Tibial nerve (tissue), 4 donors: ENCODE measurements around the gene MBNL2. TPM values are rescaled to one million over a fixed set of nuclear protein-coding genes. Genes with fewer than 3 reads are reported as not detected.

ENCODE experiments used
- DNase-seq, 2 donors: peaks; one replicate each; pipeline ENCODE4 v3.0.0-alpha.2; 2019; ENCODE audit warnings: low spot score in 2 of 2
- H3K27ac ChIP-seq, 4 donors: fragments of 200-600 bp; sonication (generic) in 3 of 4; one replicate each; pipeline ENCODE4 v1.5.1; 2017 to 2019; ENCODE audit warnings: mild to moderate bottlenecking in 1 of 4
- H3K27me3 ChIP-seq, 2 donors: fragments of 200-600 bp; sonication (generic) in 1 of 2; one replicate each; pipeline versions ENCODE4 v1.5.1 to v1.6.0; 2017 to 2019
- H3K36me3 ChIP-seq, 3 donors: fragments of 200-600 bp; sonication (generic); one replicate each; pipeline ENCODE4 v1.5.1; 2018 to 2019
- H3K4me1 ChIP-seq, 4 donors: fragments of 200-600 bp; sonication (generic) in 3 of 4; one replicate each; pipeline ENCODE4 v1.5.1; 2017 to 2019
- H3K4me3 ChIP-seq, 4 donors: fragments of 200-600 bp; sonication (generic) in 3 of 4; one replicate each; pipeline ENCODE4 v1.5.1; 2017 to 2019; ENCODE audit warnings: mild to moderate bottlenecking in 1 of 4, moderate library complexity in 1 of 4
- H3K9me3 ChIP-seq, 4 donors: fragments of 200-600 bp; sonication (generic) in 3 of 4; one replicate each; pipeline ENCODE4 v1.5.1; 2017 to 2019
- CTCF ChIP-seq, 5 experiments: fragments of 200-600 bp in 3 of 5; fragments of 450-650 bp in 2 of 5; sonication (generic) in 3 of 5; IDR thresholded peaks; one replicate each; pipeline ENCODE4 v1.5.1; 2016 to 2019; ENCODE audit warnings: antibody characterized with exemption in 5 of 5, mild to moderate bottlenecking in 3 of 5, moderate library complexity in 2 of 5
- EP300 ChIP-seq, 2 donors: sonication (generic); formaldehyde crosslinking; IDR thresholded peaks; one replicate each; pipeline ENCODE4 v1.6.1; 2017; ENCODE audit warnings: antibody characterized with exemption in 2 of 2, mild to moderate bottlenecking in 1 of 2
- POLR2A ChIP-seq, 2 donors: fragments of 450-650 bp; IDR thresholded peaks; one replicate each; pipeline ENCODE4 v1.6.1; 2017; ENCODE audit warnings: antibody characterized with exemption in 2 of 2, mild to moderate bottlenecking in 2 of 2, moderate library complexity in 2 of 2
- WGBS, 2 donors: methylation state at CpG; one replicate each; pipeline ENCODE4 v1.1.5; 2018; 5-methylcytosine and 5-hydroxymethylcytosine counted together
- total RNA-seq, 4 donors: library from RNA; depleted of rRNA; stranded (reverse); fragments of >200 nt; gene quantifications; one replicate each; pipeline ENCODE4 v1.1.0, GENCODE V29; 2016

The MBNL2 gene
- total RNA-seq, 4 donors from 2014 or later, result 87.9 to 126 (median 95.5) TPM

DNA sequence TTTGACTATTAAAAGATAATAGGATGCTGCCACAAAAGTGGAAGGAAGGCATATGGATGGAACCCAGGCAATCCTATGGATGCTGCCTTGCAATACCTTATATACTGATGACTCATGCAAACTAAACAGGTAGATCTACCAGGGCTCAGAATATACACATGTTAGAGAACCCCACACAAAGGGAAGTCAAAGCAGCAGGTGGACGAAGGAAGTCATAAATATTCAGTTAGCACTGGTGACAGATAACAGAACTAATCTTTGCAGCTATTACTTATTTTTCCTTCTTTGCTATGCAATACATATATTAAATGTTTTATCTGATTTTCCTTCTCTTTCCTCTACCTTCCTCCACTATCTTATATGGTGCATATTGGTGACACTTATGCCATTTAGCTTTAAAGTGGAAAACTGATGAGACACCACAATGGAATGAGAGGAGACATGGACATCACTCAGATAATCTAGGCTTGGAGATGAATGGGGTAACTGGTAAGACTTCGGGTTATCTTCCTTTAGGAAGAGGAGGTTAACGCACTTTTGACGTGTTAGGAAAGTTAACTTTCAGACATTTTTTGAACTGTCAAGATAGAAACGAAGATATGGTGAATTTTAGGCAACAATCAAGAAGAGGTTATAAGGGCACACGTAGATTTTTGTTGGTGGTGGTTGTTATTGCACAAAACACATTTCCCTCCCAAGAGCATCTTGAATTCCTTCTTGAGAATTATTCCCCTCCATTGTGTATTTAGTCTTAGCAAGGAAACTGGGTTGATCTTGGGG lies 39.8 kb upstream of the MBNL2 start:
- no peak for DNase-seq

DNA sequence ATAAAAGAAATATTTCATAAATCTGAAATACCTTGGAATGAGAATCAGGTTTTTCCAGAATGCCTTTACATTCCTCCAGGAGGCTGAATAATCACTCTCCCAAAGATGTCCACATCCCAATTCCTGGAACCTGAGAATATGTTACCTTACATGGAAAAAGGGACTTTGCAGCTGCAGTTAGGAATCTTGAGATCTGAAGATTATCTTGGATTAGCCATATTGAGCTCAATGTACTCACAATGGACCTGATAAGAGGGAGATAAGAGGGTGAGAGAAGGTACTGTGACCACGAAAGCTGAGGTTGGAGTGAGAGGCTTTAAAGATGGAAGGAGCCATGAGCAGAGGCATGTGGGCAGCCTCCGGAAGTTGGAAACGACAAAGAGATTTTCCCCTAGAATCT lies 36.8 kb upstream of the MBNL2 start:
- H3K27ac ChIP-seq, result no peak overlapping the region
- H3K36me3 ChIP-seq, result no peaks in the 10 kb centered on the region
- TF ChIP-seq EP300 (IDR thresholded peaks at IDR 0.05), result no peak
- TF ChIP-seq CTCF (IDR thresholded peaks at IDR 0.05), result no peak
- TF ChIP-seq POLR2A (IDR thresholded peaks at IDR 0.05), result no peak
- H3K27me3 ChIP-seq, result no peaks in the 10 kb centered on the region
- no peaks in the 10 kb centered on the region for H3K4me1 ChIP-seq
- DNase-seq, result no peak
- no peak overlapping the region for H3K4me3 ChIP-seq
- 92 to 93% methylated on average over 3 of the region's 3 CpGs for WGBS, 2 donors
- peaks cover 0 to 5% (median 0%) of the 10 kb centered on the region in 4 donors for H3K9me3 ChIP-seq

More for the DNA sequence above, 39.8 kb upstream of the MBNL2 start:
- WGBS, 2 donors, result 88 to 91% methylated on average over 6 of the region's 6 CpGs
- Histone ChIP-seq H3K27me3 (no peaks in the 10 kb centered on the region), H3K4me1 (no peaks in the 10 kb centered on the region), H3K36me3 (no peaks in the 10 kb centered on the region), H3K4me3 (no peak overlapping the region), H3K9me3 (peaks cover 0 to 5% (median 0%) of the 10 kb centered on the region in 4 donors), H3K27ac (no peak overlapping the region)
- no peak for TF ChIP-seq POLR2A (IDR thresholded peaks at IDR 0.05)
- TF ChIP-seq CTCF (IDR thresholded peaks at IDR 0.05), result no peak
- TF ChIP-seq EP300 (IDR thresholded peaks at IDR 0.05), result no peak

DNA sequence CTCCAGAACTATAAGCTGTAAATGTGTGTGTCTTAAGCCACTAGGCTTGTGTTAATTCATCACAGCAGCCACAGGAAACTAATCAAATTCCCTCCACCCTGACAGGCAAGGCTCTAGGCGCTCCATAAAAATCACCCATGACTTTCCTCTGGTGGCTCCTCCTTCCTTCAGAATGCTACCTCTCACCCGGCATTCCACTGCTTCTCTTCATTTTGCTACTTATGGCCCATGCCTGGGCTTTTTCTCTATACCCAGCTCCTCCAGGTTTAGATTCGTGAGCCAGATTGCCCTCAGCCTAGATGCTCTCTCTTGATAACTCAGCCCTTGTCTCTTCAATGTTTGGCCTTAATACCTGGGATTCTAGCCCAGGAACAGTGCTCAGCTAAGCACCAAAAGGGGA lies 36.4 kb upstream of the MBNL2 start:
- 92 to 95% methylated on average over 3 of the region's 3 CpGs for WGBS, 2 donors
- Histone ChIP-seq H3K4me1 (no peaks in the 10 kb centered on the region), H3K27me3 (no peaks in the 10 kb centered on the region), H3K36me3 (no peaks in the 10 kb centered on the region), H3K27ac (no peak overlapping the region), H3K9me3 (peaks cover 0 to 5% (median 0%) of the 10 kb centered on the region in 4 donors), H3K4me3 (no peak overlapping the region)
- TF ChIP-seq EP300 (IDR thresholded peaks at IDR 0.05) (no peak), CTCF (IDR thresholded peaks at IDR 0.05) (no peak), POLR2A (IDR thresholded peaks at IDR 0.05) (no peak)
- no peak for DNase-seq

DNA sequence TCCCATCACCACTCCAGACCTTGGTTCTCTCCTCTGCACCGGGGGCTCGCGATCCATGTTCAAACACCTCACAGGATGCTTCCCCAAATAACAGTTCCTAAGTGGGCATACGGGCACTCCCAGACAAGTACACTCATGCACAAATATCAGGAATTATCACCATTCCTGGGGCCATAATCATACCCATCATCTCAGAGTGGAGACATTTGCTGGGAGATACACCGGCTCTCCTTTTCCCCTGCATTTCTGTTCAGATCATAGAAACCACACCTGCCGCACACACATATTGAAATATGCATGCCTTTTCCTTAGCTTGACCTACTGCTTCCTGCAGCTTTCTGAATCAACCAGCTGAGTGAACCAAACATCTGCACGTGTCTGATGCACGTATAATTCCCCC lies 33.9 kb upstream of the MBNL2 start:
- 74 to 76% methylated on average over 8 of the region's 8 CpGs for WGBS, 2 donors
- TF ChIP-seq EP300 (IDR thresholded peaks at IDR 0.05) (no peak), POLR2A (IDR thresholded peaks at IDR 0.05) (no peak), CTCF (IDR thresholded peaks at IDR 0.05) (no peak)
- Histone ChIP-seq H3K27me3 (no peaks in the 10 kb centered on the region), H3K27ac (no peak overlapping the region), H3K36me3 (no peaks in the 10 kb centered on the region), H3K4me3 (no peak overlapping the region), H3K4me1 (peaks cover 0 to 8% (median 0%) of the 10 kb centered on the region in 4 donors), H3K9me3 (no peaks in the 10 kb centered on the region)
- no peak for DNase-seq

- DNase-seq, result no peak
- no peaks in the 10 kb centered on the region for H3K27me3 ChIP-seq
- WGBS, 2 donors, result 85 to 91% methylated on average over 10 of the region's 10 CpGs
- peaks cover 0 to 8% (median 4%) of the 10 kb centered on the region in 4 donors for H3K4me1 ChIP-seq
- TF ChIP-seq EP300 (IDR thresholded peaks at IDR 0.05), result no peak
- TF ChIP-seq CTCF (IDR thresholded peaks at IDR 0.05), result no peak
- TF ChIP-seq POLR2A (IDR thresholded peaks at IDR 0.05), result no peak
- H3K4me3 ChIP-seq, result no peak overlapping the region
- H3K27ac ChIP-seq, result no peak overlapping the region
- no peaks in the 10 kb centered on the region for H3K36me3 ChIP-seq
- H3K9me3 ChIP-seq, result no peaks in the 10 kb centered on the region
Observed at GRCh38 chr13:97189928-97190327, 32.2 kb upstream of the MBNL2 start.
